Naive thymus-derived CD8-positive, alpha-beta T cell (primary cell): Measurements from ENCODE around the gene PCDHB9. TPM values are rescaled to one million over a fixed set of nuclear protein-coding genes. Genes with fewer than 3 reads are reported as not detected.
"Not testable (repeated sequence)": the region's sequence is repeated elsewhere in the genome, so short reads cannot be mapped to it uniquely, and the experiment has no call there.

Source experiments
- ATAC-seq, 2 donors: fragments of 150-1000 bp; cut with Tn5 transposase in 1 of 2; sonication (Bioruptor Pico), chemical (Tn5 transposase) in 1 of 2; 1 replicate in 1 of 2; 2 replicates in 1 of 2; pipeline ENCODE4 v1.10.0; 2021; ENCODE audit warnings: mild to moderate bottlenecking in 2 of 2, moderate library complexity in 2 of 2
- POLR2A ChIA-PET: fragments of 350-600 bp; sonication (Branson Sonifier 250); formaldehyde crosslinking; loops from one replicate; lab custom pipeline; 2021; ENCODE audit warnings: antibody characterized with exemption; lab: Charles Lee
- DNase-seq, 10 donors: peaks; one replicate each; pipeline versions ENCODE4 v3.0.0 to v3.0.0-alpha.2; 2020 to 2022
- H3K27ac Mint-ChIP-seq, 10 donors: one replicate each; pipeline ENCODE4 v1.8.0; 2020 to 2022; ENCODE audit warnings: mild to moderate bottlenecking in 10 of 10, mixed read lengths in 10 of 10, moderate library complexity in 4 of 10, inconsistent platforms in 1 of 10
- H3K27me3 Mint-ChIP-seq, 5 donors: one replicate each; pipeline ENCODE4 v1.8.0; 2021 to 2022; ENCODE audit warnings: mixed read lengths in 5 of 5
- H3K36me3 Mint-ChIP-seq, 3 donors: one replicate each; pipeline ENCODE4 v1.8.0; 2020 to 2022; ENCODE audit warnings: mixed read lengths in 3 of 3, mild to moderate bottlenecking in 2 of 3, inconsistent platforms in 1 of 3
- H3K4me1 Mint-ChIP-seq, 4 donors: one replicate each; pipeline ENCODE4 v1.8.0; 2021 to 2022; ENCODE audit warnings: mixed read lengths in 4 of 4
- H3K4me3 Mint-ChIP-seq, 10 donors: one replicate each; pipeline ENCODE4 v1.8.0; 2020 to 2022; ENCODE audit warnings: mild to moderate bottlenecking in 10 of 10, mixed read lengths in 10 of 10, moderate library complexity in 6 of 10, inconsistent platforms in 1 of 10
- H3K9me3 Mint-ChIP-seq, 9 donors: one replicate each; pipeline ENCODE4 v1.8.0; 2020 to 2022; ENCODE audit warnings: mixed read lengths in 9 of 9, mild to moderate bottlenecking in 3 of 9, inconsistent platforms in 1 of 9, moderate library complexity in 1 of 9
- polyA plus RNA-seq, 3 donors: library from polyadenylated mRNA; unstranded; fragments of 300-500 nt; fragmentation: Illumina TruSeq; gene quantifications; one replicate each; pipeline ENCODE4 v1.2.3, GENCODE V29; 2021
- total RNA-seq, 8 experiments: library from RNA in 2 of 8; stranded (reverse) in 2 of 8; gene quantifications; one replicate each; pipeline ENCODE4 v1.2.3 and lab custom pipeline; 2021 to 2026

Gene PCDHB9
- not detected for total RNA-seq
- polyA plus RNA-seq: not detected
- 0 reads per million in 6 experiments for total RNA-seq (lab: John Stamatoyannopoulos, UW)

- DNase-seq (peak in 3 of 10 donors; percentile 6 to 22 (median 17)), ATAC-seq (no peak)
- POLR2A ChIA-PET: no interaction called here
- H3K4me3 Mint-ChIP-seq: peak within 1 kb of the TSS in 8 of 10 donors; percentile 12 to 56 (median 34)
- H3K4me1 Mint-ChIP-seq: peaks cover 2 to 11% (median 4%) of the 10 kb centered on the region in 4 donors
- peaks cover 22 to 53% (median 25%) of the 10 kb centered on the region in 3 donors for H3K36me3 Mint-ChIP-seq
- peaks cover 6 to 71% (median 50%) of the 10 kb centered on the region in 9 donors for H3K9me3 Mint-ChIP-seq
- peak within 1 kb of the TSS in 1 of 10 donors; percentile 6 for H3K27ac Mint-ChIP-seq
- H3K27me3 Mint-ChIP-seq: peaks cover 44 to 82% (median 67%) of the 10 kb centered on the region in 5 donors
Measured at GRCh38 chr5:141186897-141187512, at the start of gene PCDHB9. Gene PCDHB9, plus strand, starts transcription at chr5:141187161. Its CDS starts 158 bp downstream, at chr5:141187319.

GRCh38 chr5:141137346-141137745, 49.6 kb upstream of the PCDHB9 start:
- Mint-ChIP-seq H3K9me3 (peaks cover 12 to 68% (median 44%) of the 10 kb centered on the region in 9 donors), H3K27me3 (peaks cover 16 to 62% (median 27%) of the 10 kb centered on the region in 5 donors), H3K36me3 (peaks cover 2 to 41% (median 8%) of the 10 kb centered on the region in 3 donors)
- H3K4me3 Mint-ChIP-seq, ATAC-seq, DNase-seq, H3K4me1 Mint-ChIP-seq, H3K27ac Mint-ChIP-seq, POLR2A ChIA-PET: not testable (repeated sequence)

GRCh38 chr5:141149812-141150211, 37.1 kb upstream of the PCDHB9 start, which contains the start of gene PCDHB6:
Gene PCDHB6, plus strand, starts transcription at chr5:141150057. Its CDS starts 201 bp downstream, at chr5:141150258.
- ATAC-seq: no peak
- H3K9me3 Mint-ChIP-seq: peaks cover 8 to 48% (median 28%) of the 10 kb centered on the region in 9 donors
- peak in 2 of 10 donors; percentile 2 to 5 for DNase-seq
- no peak within 1 kb of the TSS for H3K27ac Mint-ChIP-seq
- POLR2A ChIA-PET: no interaction called here
- H3K4me1 Mint-ChIP-seq: peaks cover 0 to 6% (median 2%) of the 10 kb centered on the region in 4 donors
- peaks cover 27 to 73% (median 35%) of the 10 kb centered on the region in 5 donors for H3K27me3 Mint-ChIP-seq
- peaks cover 6 to 25% (median 10%) of the 10 kb centered on the region in 3 donors for H3K36me3 Mint-ChIP-seq
- H3K4me3 Mint-ChIP-seq: peak within 1 kb of the TSS in 6 of 10 donors; percentile 30 to 63 (median 48)

GRCh38 chr5:141150224-141150992, 36.6 kb upstream of the PCDHB9 start:
- DNase-seq (no peak), ATAC-seq (no peak)
- H3K27me3 Mint-ChIP-seq: peaks cover 28 to 72% (median 36%) of the 10 kb centered on the region in 5 donors
- no peak overlapping the region for H3K27ac Mint-ChIP-seq
- peaks cover 2 to 51% (median 30%) of the 10 kb centered on the region in 9 donors for H3K9me3 Mint-ChIP-seq
- POLR2A ChIA-PET: no interaction called here
- H3K36me3 Mint-ChIP-seq: peaks cover 8 to 27% (median 10%) of the 10 kb centered on the region in 3 donors
- peaks cover 0 to 6% (median 2%) of the 10 kb centered on the region in 4 donors for H3K4me1 Mint-ChIP-seq
- peak overlapping the region in 4 of 10 donors; percentile 30 to 63 (median 52) for H3K4me3 Mint-ChIP-seq

- peaks cover 0 to 57% (median 33%) of the 10 kb centered on the region in 9 donors for H3K9me3 Mint-ChIP-seq
- DNase-seq (no peak), ATAC-seq (no peak)
- POLR2A ChIA-PET: no interaction called here
- peaks cover 8 to 33% (median 10%) of the 10 kb centered on the region in 3 donors for H3K36me3 Mint-ChIP-seq
- no peak overlapping the region for H3K4me3 Mint-ChIP-seq
- peaks cover 31 to 72% (median 35%) of the 10 kb centered on the region in 5 donors for H3K27me3 Mint-ChIP-seq
- no peak overlapping the region for H3K27ac Mint-ChIP-seq
- H3K4me1 Mint-ChIP-seq: peaks cover 0 to 6% (median 2%) of the 10 kb centered on the region in 4 donors
Measured at GRCh38 chr5:141150993-141151325, 36.0 kb upstream of the PCDHB9 start.

- POLR2A ChIA-PET, DNase-seq, H3K27ac Mint-ChIP-seq, H3K4me1 Mint-ChIP-seq, ATAC-seq, H3K4me3 Mint-ChIP-seq: not testable (repeated sequence)
- H3K9me3 Mint-ChIP-seq: peaks cover 0 to 63% (median 35%) of the 10 kb centered on the region in 9 donors
- peaks cover 9 to 39% (median 10%) of the 10 kb centered on the region in 3 donors for H3K36me3 Mint-ChIP-seq
- H3K27me3 Mint-ChIP-seq: peaks cover 36 to 75% (median 39%) of the 10 kb centered on the region in 5 donors
Measured at GRCh38 chr5:141151632-141152031, 35.3 kb upstream of the PCDHB9 start.

- H3K27ac Mint-ChIP-seq, H3K4me1 Mint-ChIP-seq, ATAC-seq, H3K4me3 Mint-ChIP-seq, DNase-seq, POLR2A ChIA-PET: not testable (repeated sequence)
- H3K9me3 Mint-ChIP-seq: peaks cover 0 to 68% (median 37%) of the 10 kb centered on the region in 9 donors
- peaks cover 10 to 44% (median 14%) of the 10 kb centered on the region in 3 donors for H3K36me3 Mint-ChIP-seq
- peaks cover 40 to 79% (median 41%) of the 10 kb centered on the region in 5 donors for H3K27me3 Mint-ChIP-seq
Measured at GRCh38 chr5:141152096-141152495, 34.9 kb upstream of the PCDHB9 start.

- peaks cover 14 to 44% (median 18%) of the 10 kb centered on the region in 3 donors for H3K36me3 Mint-ChIP-seq
- no peaks in the 10 kb centered on the region for H3K4me1 Mint-ChIP-seq
- H3K27me3 Mint-ChIP-seq: peaks cover 35 to 78% (median 44%) of the 10 kb centered on the region in 5 donors
- ATAC-seq: no peak
- POLR2A ChIA-PET: no interaction called here
- H3K9me3 Mint-ChIP-seq: peaks cover 0 to 66% (median 31%) of the 10 kb centered on the region in 9 donors
- no peak overlapping the region for H3K4me3 Mint-ChIP-seq
- no peak overlapping the region for H3K27ac Mint-ChIP-seq
- no peak for DNase-seq
Measured at GRCh38 chr5:141155540-141156374, 31.2 kb upstream of the PCDHB9 start.

- H3K4me3 Mint-ChIP-seq, ATAC-seq, H3K27ac Mint-ChIP-seq, H3K4me1 Mint-ChIP-seq, POLR2A ChIA-PET, DNase-seq: not testable (repeated sequence)
- peaks cover 0 to 59% (median 23%) of the 10 kb centered on the region in 9 donors for H3K9me3 Mint-ChIP-seq
- H3K27me3 Mint-ChIP-seq: peaks cover 32 to 62% (median 38%) of the 10 kb centered on the region in 5 donors
- H3K36me3 Mint-ChIP-seq: peaks cover 6 to 36% (median 12%) of the 10 kb centered on the region in 3 donors
Measured at GRCh38 chr5:141157356-141157755, 29.6 kb upstream of the PCDHB9 start.

GRCh38 chr5:141157901-141158300, 29.1 kb upstream of the PCDHB9 start:
- POLR2A ChIA-PET, H3K4me3 Mint-ChIP-seq, H3K4me1 Mint-ChIP-seq, H3K27ac Mint-ChIP-seq, DNase-seq, ATAC-seq: not testable (repeated sequence)
- Mint-ChIP-seq H3K27me3 (peaks cover 30 to 57% (median 36%) of the 10 kb centered on the region in 5 donors), H3K36me3 (peaks cover 4 to 34% (median 12%) of the 10 kb centered on the region in 3 donors), H3K9me3 (peaks cover 0 to 56% (median 18%) of the 10 kb centered on the region in 9 donors)

- peaks cover 0 to 20% (median 8%) of the 10 kb centered on the region in 3 donors for H3K36me3 Mint-ChIP-seq
- H3K27me3 Mint-ChIP-seq: peaks cover 20 to 48% (median 37%) of the 10 kb centered on the region in 5 donors
- peak within 1 kb of the TSS in 3 of 10 donors; percentile 6 to 24 (median 23) for H3K4me3 Mint-ChIP-seq
- POLR2A ChIA-PET: no interaction called here
- peaks cover 0 to 6% (median 2%) of the 10 kb centered on the region in 4 donors for H3K4me1 Mint-ChIP-seq
- DNase-seq (peak in 3 of 10 donors; percentile 8 to 25 (median 21)), ATAC-seq (no peak)
- H3K9me3 Mint-ChIP-seq: peaks cover 0 to 32% (median 18%) of the 10 kb centered on the region in 9 donors
- no peak within 1 kb of the TSS for H3K27ac Mint-ChIP-seq
Measured at GRCh38 chr5:141172381-141173204, 14.4 kb upstream of the PCDHB9 start, which contains the start of gene PCDHB7. Gene PCDHB7, plus strand, starts transcription at chr5:141172644. Its CDS starts 192 bp downstream, at chr5:141172836.
